HG03457 (cell line): ENCODE data around the gene UBR2.
"Not testable (repeated sequence)": the region's sequence is repeated elsewhere in the genome, so short reads cannot be mapped to it uniquely, and the experiment has no call there.

Source experiments
- ATAC-seq: cut with Tn5 transposase; IDR thresholded peaks from one replicate; pipeline ENCODE4 v1.9.1; 2021; ENCODE audit warnings: moderate number of reproducible peaks; ENCODE audit not compliant: unreplicated experiment

Gene UBR2

DNA sequence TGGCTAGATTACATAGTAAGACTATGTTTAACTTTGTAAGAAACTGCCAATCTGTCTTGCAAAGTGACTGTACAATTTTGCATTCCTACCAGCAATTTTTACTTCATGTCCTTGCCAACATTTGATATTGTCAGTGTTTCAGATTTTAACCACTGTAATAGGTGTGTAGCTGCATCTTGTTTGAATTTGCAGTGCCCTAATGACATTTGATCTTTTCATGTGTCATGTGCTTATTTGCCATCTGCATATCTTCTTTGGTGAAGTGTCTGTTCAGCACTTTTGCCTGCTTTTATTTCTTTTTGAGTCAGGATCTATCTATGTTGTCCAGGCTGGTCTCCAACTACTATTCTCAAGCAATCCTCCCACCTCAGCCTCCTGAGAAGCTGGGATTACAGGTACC, 161.0 kb downstream of the UBR2 start:
- no peak for ATAC-seq

DNA sequence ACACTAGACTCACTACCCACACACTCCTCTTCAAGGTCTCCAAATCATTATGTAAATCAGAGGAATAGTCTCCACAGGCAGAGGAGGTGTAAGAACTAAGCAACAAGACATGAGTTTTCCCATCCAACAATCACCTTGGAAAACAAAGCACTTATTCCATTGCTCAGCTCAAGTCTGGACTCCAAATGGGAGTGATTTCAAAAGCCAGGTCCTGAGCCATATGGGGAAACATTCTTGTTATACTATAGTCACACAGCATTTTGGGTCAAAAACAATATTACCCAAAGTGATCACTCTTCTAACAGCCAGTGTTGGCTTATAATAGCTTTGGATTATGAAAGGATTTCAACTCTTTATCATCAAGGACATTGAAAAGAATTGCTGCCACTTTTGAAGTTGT, 162.2 kb downstream of the UBR2 start:
- ATAC-seq: no peak

DNA sequence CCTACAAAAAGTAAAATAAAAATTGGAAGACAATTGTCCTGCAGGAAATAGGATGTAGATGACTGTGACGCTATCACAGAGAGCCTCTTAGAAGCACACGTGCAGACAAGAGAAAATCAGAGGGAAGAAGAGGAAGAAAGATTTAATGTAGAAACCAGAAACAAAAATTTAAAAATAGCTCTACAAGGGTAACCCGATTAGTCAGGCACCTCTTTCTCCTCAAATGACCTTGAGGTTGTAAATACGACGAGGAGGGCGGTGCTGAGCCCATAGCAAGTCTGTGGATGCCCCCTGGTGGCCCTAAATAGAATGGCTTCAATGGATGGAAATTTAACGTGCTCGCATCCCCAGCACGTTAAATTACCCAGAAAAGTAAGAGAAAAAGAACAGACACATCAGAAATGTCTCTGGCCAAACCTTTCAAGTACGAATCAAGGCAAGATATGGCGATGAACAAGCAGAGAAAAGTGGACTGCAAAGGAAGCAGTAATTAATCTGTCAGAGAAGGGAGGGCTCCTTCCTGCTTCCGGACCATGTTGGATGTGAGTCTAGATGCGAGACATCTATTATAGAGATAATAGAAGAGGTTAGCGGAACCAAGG, 162.8 kb downstream of the UBR2 start:
- ATAC-seq: peak; percentile 67

DNA sequence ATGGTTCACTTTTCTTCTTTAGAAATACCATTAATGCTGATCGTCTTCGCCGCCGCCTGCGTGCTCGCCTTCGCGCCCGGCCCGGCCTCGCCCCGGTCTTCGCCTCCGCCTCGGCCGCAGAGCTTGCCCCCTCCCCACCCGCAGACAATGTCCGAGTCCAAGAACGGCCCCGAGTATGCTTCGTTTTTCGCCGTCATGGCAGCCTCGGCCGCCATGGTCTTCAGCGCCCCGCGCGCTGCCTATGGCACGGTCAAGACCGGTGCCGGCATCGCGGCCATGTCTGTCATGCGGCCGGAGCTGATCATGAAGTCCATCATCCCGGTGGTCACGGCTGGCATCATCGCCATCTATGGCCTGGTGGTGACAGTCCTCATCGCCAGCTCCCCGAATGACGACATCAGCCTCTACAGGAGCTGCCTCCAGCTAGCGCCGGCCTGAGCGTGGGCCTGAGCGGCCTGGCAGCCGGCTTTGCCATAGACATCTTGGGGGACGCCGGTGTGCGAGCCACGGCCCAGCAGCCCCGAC, 163.3 kb downstream of the UBR2 start:
- ATAC-seq: no peak

DNA sequence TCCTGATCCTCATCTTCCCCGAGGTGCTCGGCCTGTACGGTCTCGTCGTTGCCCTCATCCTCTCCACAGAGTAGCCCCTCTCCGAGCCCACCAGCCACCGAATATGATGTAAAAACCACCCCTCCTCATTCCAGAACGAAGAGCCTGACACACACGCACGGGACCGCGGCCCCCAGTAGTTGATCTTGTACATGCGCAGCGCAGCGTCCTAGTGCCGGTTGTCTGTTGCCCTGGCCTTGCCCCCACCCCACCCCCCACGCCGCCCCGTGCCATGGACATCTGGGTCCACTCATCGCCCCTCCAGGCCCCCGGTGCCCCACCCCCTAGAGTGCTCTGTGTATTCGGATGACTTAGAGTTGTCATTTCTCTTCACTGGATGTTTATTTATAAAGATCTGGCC, 163.8 kb downstream of the UBR2 start:
- ATAC-seq: no peak

DNA sequence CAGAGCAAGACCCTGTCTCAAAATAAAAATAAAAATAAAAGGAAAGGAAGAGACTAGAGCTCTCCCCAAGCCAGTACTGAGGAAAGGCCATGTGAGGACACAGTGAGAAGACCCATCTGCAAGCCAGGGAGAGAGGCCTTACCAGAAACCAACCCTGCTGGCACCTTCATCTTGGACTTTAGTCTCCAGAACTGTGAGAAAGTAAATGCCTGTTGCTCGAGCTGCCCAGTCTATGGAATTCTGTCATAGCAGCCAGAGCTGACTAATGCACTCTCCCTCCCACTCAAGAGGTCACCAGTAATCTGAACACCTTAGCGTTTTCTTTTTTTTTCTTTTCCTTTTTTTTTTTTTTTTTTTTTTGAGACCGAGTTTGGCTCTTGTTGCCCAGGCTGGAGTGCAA, 165.9 kb downstream of the UBR2 start:
- ATAC-seq: no peak

DNA sequence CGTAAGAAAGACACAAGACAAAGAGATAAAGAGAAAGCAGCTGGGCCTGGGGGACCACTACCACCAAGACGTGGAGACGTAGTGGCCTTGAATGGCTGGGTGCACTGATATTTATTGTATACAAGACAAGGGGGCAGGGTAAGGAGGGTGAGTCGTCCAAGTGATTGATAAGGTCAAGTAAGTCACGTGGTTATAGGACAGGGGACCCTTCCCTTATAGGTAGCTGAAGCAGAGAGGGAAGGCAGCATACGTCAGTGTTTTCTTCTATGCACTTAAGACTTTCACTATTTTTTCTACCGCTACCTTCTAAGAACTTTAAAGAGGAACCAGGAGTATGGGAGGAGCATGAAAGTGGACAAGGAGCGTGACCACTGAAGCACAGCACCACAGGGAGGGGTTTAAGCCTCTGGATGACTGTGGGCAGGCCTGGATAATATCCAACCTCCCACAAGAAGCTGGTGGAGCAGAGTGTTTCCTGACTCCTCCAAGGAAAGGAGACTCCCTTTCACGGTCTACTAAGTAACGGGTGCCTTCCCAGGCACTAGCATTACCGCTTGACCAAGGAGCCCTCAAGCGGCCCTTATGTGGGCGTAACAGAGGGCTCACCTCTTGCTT, 170.1 kb downstream of the UBR2 start:
- not testable (repeated sequence) for ATAC-seq

DNA sequence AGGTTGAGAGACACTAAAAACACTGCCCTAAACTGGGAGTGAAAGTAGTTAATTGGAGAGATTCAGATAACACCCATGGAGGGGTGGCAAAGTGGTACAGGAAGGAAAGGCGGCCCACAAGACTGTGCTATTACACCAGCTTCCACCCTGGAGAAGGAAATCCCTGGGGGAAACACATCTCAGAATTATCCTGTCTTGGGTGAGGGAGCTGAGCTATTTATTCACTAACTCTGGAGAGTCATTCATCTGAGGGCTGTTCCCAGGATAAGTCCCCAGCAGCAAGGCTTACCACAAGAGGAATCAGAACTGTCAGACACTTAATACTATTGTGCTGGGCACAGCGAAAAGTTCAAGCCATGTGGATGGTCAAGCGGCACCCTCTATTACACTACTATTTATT, 172.1 kb downstream of the UBR2 start:
- ATAC-seq: no peak

DNA sequence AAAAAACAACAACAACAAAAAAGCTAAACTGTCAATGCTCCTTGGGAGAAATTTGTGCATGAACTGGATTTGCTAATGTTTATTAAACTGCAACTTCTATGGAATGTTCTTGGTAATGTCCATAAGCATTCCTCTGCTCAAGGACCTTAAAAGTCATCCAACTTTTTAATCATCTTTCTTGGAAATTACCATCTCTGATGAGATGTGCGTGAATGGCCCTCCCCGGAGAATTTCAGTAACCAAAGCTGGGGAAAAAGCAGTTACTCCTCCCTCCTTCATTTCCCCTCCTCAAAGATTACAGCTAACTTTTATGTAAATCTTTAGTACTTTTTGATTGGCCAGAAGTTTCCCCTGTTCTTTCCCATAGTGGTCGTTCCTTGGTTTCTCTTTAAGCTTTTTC, 176.9 kb downstream of the UBR2 start:
- no peak for ATAC-seq

DNA sequence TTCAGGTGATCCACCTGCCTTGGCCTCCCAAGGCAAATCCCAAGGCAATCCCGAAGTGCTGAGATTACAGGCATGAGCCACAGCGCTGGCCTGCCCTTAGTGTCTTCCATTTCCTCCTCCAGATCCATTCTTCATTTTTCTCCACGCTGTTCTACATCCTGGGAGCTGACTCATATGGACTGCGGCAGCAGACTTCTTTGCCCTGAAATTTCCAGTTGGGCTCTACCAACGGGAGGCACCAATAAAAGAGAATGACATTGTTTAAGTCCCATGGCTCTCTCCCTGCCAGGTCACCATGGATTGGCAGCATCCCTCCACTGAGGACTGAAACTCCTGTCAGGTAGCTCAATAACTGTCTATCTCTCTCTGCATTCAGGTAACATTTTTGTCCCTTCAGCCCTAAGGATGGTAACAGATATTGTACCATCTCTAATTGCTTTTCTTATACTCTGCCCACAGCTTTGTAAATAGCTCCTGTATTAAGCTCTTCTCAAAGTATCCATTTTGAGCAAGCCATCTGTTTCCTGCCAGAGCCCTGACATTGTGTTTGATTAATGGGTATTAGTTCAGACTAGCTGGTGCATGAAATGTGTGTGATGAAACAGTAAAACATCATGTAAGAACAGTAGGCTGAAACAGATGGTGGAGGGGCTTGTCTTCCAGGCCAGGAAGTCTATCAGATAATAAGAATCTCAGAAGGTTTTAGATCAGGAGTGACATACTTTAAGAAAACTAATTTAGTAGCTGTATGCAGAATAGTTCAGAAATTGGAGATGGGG, 178.5 kb downstream of the UBR2 start:
- no peak for ATAC-seq
